GM23338 (cell line): ENCODE measurements around the gene BORCS8. TPM values are rescaled to one million over a fixed set of nuclear protein-coding genes. Genes with fewer than 3 reads are reported as not detected.

Experiments used
- ATAC-seq: fragments of 200-7000 bp; cut with Tn5 transposase; 3 replicates; pipeline ENCODE4 v1.9.1; 2020
- DNase-seq: peaks from one replicate; pipeline ENCODE4 v3.0.0-alpha.2; 2015; ENCODE audit warnings: low spot score
- H2AFZ ChIP-seq: fragments of 200-600 bp; sonication (generic); 2 replicates; pipeline ENCODE4 v1.8.0; 2016; ENCODE audit warnings: antibody characterized with exemption, mild to moderate bottlenecking, moderate library complexity
- H3F3A ChIP-seq: fragments of 200-600 bp; sonication (generic); replicated peaks from 2 replicates; pipeline ENCODE4 v1.8.0; 2017; ENCODE audit warnings: antibody characterized with exemption, mixed run types, low read depth
- H3K27ac ChIP-seq: fragments of 200-600 bp; sonication (generic); 2 replicates; pipeline ENCODE4 v1.6.1; 2016; ENCODE audit warnings: low read depth
- H3K27me3 ChIP-seq: fragments of 200-600 bp; sonication (generic); 2 replicates; pipeline ENCODE4 v1.8.0; 2016; ENCODE audit warnings: mild to moderate bottlenecking, mixed run types, moderate library complexity; ENCODE audit not compliant: insufficient read depth
- H3K36me3 ChIP-seq: fragments of 200-600 bp; sonication (generic); 2 replicates; pipeline ENCODE4 v1.8.0; 2016; ENCODE audit warnings: mild to moderate bottlenecking; ENCODE audit not compliant: insufficient read depth
- H3K4me1 ChIP-seq: fragments of 200-600 bp; sonication (generic); 2 replicates; pipeline ENCODE4 v1.8.0; 2016; ENCODE audit warnings: mild to moderate bottlenecking, moderate library complexity; ENCODE audit not compliant: insufficient read depth
- H3K4me2 ChIP-seq: fragments of 200-600 bp; sonication (generic); 2 replicates; pipeline ENCODE4 v1.7.1; 2017; ENCODE audit warnings: mixed run types
- H3K4me3 ChIP-seq: fragments of 200-600 bp; sonication (generic); 2 replicates; pipeline ENCODE4 v1.6.1; 2016; ENCODE audit warnings: mixed run types
- H3K79me2 ChIP-seq: fragments of 200-600 bp; sonication (generic); replicated peaks from 2 replicates; pipeline ENCODE4 v1.8.0; 2017; ENCODE audit warnings: mild to moderate bottlenecking; ENCODE audit not compliant: insufficient read depth
- H3K9me2 ChIP-seq: fragments of 200-600 bp; sonication (generic); 2 replicates; pipeline ENCODE4 v1.8.0; 2017; ENCODE audit not compliant: insufficient read depth
- H4K20me1 ChIP-seq: fragments of 200-600 bp; sonication (generic); replicated peaks from 2 replicates; pipeline ENCODE4 v1.8.0; 2017; ENCODE audit warnings: mild to moderate bottlenecking; ENCODE audit not compliant: insufficient read depth
- H3K27ac Mint-ChIP-seq: 2 replicates; pipeline ENCODE4 v1.8.0; 2020; ENCODE audit warnings: inconsistent platforms, mild to moderate bottlenecking, moderate library complexity, mixed read lengths
- H3K27me3 Mint-ChIP-seq: 3 replicates; pipeline ENCODE4 v1.8.0; 2022; ENCODE audit warnings: low read depth, mild to moderate bottlenecking, moderate library complexity, mixed read lengths, inconsistent platforms; ENCODE audit not compliant: insufficient read depth, poor library complexity
- H3K36me3 Mint-ChIP-seq: 3 replicates; pipeline ENCODE4 v1.8.0; 2021; ENCODE audit warnings: low read depth, mild to moderate bottlenecking, inconsistent platforms, moderate library complexity, mixed read lengths
- H3K4me1 Mint-ChIP-seq: 3 replicates; pipeline ENCODE4 v1.8.0; 2020; ENCODE audit warnings: mild to moderate bottlenecking, inconsistent platforms, mixed read lengths
- H3K4me3 Mint-ChIP-seq: 3 replicates; pipeline ENCODE4 v1.8.0; 2021; ENCODE audit warnings: moderate library complexity, mild to moderate bottlenecking, inconsistent platforms, mixed read lengths
- H3K9me3 Mint-ChIP-seq: 3 replicates; pipeline ENCODE4 v1.8.0; 2020; ENCODE audit warnings: moderate library complexity, mild to moderate bottlenecking, inconsistent platforms, mixed read lengths
- CREB1 ChIP-seq: fragments of 250-450 bp; sonication (Bioruptor Pico); IDR thresholded peaks from 2 replicates; pipeline ENCODE4 v1.5.0; 2020; ENCODE audit warnings: low read depth, mild to moderate bottlenecking, moderate library complexity
- EZH2 ChIP-seq: fragments of 200-600 bp; sonication (generic); IDR thresholded peaks from one replicate; pipeline ENCODE4 v1.8.0; 2017; ENCODE audit warnings: antibody characterized with exemption, mild to moderate bottlenecking, low read depth; ENCODE audit not compliant: unreplicated experiment
- EZH2phosphoT487 ChIP-seq: fragments of 200-600 bp; sonication (generic); IDR thresholded peaks from one replicate; pipeline ENCODE4 v1.8.1; 2018; ENCODE audit warnings: antibody characterized with exemption; ENCODE audit not compliant: unreplicated experiment
- JUNB ChIP-seq: IDR thresholded peaks from one replicate; pipeline ENCODE4 v1.6.1; 2016; ENCODE audit warnings: antibody characterized with exemption; ENCODE audit not compliant: unreplicated experiment
- NANOG ChIP-seq: IDR thresholded peaks from 2 replicates; pipeline ENCODE4 v1.6.1; 2016; ENCODE audit warnings: antibody characterized with exemption, borderline replicate concordance
- POLR2AphosphoS5 ChIP-seq: IDR thresholded peaks from 2 replicates; pipeline ENCODE4 v1.6.1; 2016; ENCODE audit warnings: antibody characterized with exemption, low read depth
- STAT1 ChIP-seq: IDR thresholded peaks from one replicate; pipeline ENCODE4 v1.6.1; 2016; ENCODE audit warnings: antibody characterized with exemption; ENCODE audit not compliant: unreplicated experiment
- ZNF114 ChIP-seq: fragments of 250-450 bp; sonication (Bioruptor Pico); IDR thresholded peaks from 2 replicates; pipeline ENCODE4 v1.5.0; 2020; ENCODE audit warnings: mild to moderate bottlenecking, moderate library complexity
- ZNF331 ChIP-seq: fragments of 250-450 bp; sonication (Bioruptor Pico); IDR thresholded peaks from 2 replicates; pipeline ENCODE4 v1.5.0; 2020; ENCODE audit warnings: low read depth, mild to moderate bottlenecking, moderate library complexity
- polyA plus RNA-seq: library from polyadenylated mRNA; unstranded; fragments of >200 nt; fragmentation: Nextera tagmentation; extraction: Ambion mirVana; gene quantifications from 2 replicates; pipeline ENCODE4 v1.2.1, GENCODE V29; 2016
- total RNA-seq: library from RNA; depleted of rRNA; stranded (reverse); fragments of >200 nt; shearing (Covaris generic); gene quantifications from 2 replicates; pipeline ENCODE4 v1.2.3, GENCODE V29; 2014
- TF ChIP-seq, protein P1 (sequence below): fragments of 250-450 bp; sonication (Bioruptor Pico); IDR thresholded peaks from 2 replicates; pipeline ENCODE4 v1.5.0; 2020; ENCODE audit warnings: mild to moderate bottlenecking, moderate library complexity
- TF ChIP-seq, protein P2 (sequence below), 2 experiments: fragments of 200-600 bp in 1 of 2; sonication (generic) in 1 of 2; conservative IDR thresholded peaks; 2 replicates each; pipeline versions ENCODE4 v1.5.1 to v1.6.1; 2016 to 2017; ENCODE audit warnings: antibody characterized with exemption in 2 of 2, low read depth in 2 of 2, mild to moderate bottlenecking in 2 of 2, moderate library complexity in 1 of 2
- TF ChIP-seq, protein P3 (sequence below): IDR thresholded peaks from 2 replicates; pipeline ENCODE4 v1.6.1; 2016; ENCODE audit warnings: antibody characterized with exemption
- TF ChIP-seq, protein P4 (sequence below): IDR thresholded peaks from one replicate; pipeline ENCODE4 v1.6.1; 2018; ENCODE audit warnings: antibody characterized with exemption; ENCODE audit not compliant: unreplicated experiment

The BORCS8 gene
- total and polyA plus RNA-seq, 2 experiments from 2014 or later = 15.1 to 18.8 TPM

DNA sequence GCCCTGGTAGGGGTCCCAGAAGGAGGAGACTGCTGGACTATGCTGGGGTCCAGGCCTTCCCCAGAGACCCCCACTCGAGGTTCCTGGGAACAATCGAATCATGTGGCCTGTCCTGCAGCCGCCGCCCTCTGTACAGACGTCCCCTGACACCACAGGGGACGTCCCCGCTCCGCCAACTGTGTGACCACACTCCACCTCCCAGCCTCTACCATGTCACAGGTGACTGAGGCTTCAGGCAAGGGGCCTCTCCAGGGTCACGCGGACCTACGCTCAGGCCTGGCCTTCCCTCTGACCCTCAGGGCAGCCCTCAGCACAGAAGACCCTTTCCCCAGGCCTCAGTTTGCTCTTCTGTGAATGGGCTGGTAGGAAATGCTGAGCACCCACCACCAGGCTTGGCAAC is 40.5 kb downstream of the BORCS8 start:
- H3K27me3 Mint-ChIP-seq = peaks cover 5% of the 10 kb centered on the region
- H3K4me3 ChIP-seq = no peak overlapping the region
- no peaks in the 10 kb centered on the region for H3K79me2 ChIP-seq
- no peak overlapping the region for H3K4me2 ChIP-seq
- H3K9me2 ChIP-seq = no peaks in the 10 kb centered on the region
- peaks cover 18% of the 10 kb centered on the region for H3K36me3 Mint-ChIP-seq
- H3K27me3 ChIP-seq = no peaks in the 10 kb centered on the region
- peaks cover 10% of the 10 kb centered on the region for H3K4me1 Mint-ChIP-seq
- DNase-seq = no peak
- H3K9me3 Mint-ChIP-seq = no peaks in the 10 kb centered on the region
- H3K27ac ChIP-seq = no peak overlapping the region
- H4K20me1 ChIP-seq = no peaks in the 10 kb centered on the region
- no peak overlapping the region for H3K4me3 Mint-ChIP-seq
- H2AFZ ChIP-seq = no peak overlapping the region
- no peaks in the 10 kb centered on the region for H3F3A ChIP-seq
- TF ChIP-seq JUNB (no peak), CREB1 (CRISPR knock-in tag) (no peak), EZH2 (no peak), NANOG (no peak), EZH2phosphoT487 (no peak), ZNF331 (CRISPR knock-in tag) (no peak), POLR2AphosphoS5 (no peak), ZNF114 (CRISPR knock-in tag) (no peak), STAT1 (no peak)
- TF ChIP-seq, protein P1, sequence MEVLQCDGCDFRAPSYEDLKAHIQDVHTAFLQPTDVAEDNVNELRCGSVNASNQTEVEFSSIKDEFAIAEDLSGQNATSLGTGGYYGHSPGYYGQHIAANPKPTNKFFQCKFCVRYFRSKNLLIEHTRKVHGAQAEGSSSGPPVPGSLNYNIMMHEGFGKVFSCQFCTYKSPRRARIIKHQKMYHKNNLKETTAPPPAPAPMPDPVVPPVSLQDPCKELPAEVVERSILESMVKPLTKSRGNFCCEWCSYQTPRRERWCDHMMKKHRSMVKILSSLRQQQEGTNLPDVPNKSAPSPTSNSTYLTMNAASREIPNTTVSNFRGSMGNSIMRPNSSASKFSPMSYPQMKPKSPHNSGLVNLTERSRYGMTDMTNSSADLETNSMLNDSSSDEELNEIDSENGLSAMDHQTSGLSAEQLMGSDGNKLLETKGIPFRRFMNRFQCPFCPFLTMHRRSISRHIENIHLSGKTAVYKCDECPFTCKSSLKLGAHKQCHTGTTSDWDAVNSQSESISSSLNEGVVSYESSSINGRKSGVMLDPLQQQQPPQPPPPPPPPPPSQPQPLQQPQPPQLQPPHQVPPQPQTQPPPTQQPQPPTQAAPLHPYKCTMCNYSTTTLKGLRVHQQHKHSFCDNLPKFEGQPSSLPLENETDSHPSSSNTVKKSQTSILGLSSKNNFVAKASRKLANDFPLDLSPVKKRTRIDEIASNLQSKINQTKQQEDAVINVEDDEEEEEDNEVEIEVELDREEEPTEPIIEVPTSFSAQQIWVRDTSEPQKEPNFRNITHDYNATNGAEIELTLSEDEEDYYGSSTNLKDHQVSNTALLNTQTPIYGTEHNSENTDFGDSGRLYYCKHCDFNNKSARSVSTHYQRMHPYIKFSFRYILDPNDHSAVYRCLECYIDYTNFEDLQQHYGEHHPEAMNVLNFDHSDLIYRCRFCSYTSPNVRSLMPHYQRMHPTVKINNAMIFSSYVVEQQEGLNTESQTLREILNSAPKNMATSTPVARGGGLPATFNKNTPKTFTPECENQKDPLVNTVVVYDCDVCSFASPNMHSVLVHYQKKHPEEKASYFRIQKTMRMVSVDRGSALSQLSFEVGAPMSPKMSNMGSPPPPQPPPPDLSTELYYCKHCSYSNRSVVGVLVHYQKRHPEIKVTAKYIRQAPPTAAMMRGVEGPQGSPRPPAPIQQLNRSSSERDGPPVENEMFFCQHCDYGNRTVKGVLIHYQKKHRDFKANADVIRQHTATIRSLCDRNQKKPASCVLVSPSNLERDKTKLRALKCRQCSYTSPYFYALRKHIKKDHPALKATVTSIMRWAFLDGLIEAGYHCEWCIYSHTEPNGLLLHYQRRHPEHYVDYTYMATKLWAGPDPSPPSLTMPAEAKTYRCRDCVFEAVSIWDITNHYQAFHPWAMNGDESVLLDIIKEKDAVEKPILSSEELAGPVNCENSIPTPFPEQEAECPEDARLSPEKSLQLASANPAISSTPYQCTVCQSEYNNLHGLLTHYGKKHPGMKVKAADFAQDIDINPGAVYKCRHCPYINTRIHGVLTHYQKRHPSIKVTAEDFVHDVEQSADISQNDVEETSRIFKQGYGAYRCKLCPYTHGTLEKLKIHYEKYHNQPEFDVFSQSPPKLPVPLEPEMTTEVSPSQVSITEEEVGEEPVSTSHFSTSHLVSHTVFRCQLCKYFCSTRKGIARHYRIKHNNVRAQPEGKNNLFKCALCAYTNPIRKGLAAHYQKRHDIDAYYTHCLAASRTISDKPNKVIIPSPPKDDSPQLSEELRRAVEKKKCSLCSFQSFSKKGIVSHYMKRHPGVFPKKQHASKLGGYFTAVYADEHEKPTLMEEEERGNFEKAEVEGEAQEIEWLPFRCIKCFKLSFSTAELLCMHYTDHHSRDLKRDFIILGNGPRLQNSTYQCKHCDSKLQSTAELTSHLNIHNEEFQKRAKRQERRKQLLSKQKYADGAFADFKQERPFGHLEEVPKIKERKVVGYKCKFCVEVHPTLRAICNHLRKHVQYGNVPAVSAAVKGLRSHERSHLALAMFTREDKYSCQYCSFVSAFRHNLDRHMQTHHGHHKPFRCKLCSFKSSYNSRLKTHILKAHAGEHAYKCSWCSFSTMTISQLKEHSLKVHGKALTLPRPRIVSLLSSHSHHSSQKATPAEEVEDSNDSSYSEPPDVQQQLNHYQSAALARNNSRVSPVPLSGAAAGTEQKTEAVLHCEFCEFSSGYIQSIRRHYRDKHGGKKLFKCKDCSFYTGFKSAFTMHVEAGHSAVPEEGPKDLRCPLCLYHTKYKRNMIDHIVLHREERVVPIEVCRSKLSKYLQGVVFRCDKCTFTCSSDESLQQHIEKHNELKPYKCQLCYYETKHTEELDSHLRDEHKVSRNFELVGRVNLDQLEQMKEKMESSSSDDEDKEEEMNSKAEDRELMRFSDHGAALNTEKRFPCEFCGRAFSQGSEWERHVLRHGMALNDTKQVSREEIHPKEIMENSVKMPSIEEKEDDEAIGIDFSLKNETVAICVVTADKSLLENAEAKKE (CRISPR knock-in tag) = no peak
- TF ChIP-seq, protein P2, sequence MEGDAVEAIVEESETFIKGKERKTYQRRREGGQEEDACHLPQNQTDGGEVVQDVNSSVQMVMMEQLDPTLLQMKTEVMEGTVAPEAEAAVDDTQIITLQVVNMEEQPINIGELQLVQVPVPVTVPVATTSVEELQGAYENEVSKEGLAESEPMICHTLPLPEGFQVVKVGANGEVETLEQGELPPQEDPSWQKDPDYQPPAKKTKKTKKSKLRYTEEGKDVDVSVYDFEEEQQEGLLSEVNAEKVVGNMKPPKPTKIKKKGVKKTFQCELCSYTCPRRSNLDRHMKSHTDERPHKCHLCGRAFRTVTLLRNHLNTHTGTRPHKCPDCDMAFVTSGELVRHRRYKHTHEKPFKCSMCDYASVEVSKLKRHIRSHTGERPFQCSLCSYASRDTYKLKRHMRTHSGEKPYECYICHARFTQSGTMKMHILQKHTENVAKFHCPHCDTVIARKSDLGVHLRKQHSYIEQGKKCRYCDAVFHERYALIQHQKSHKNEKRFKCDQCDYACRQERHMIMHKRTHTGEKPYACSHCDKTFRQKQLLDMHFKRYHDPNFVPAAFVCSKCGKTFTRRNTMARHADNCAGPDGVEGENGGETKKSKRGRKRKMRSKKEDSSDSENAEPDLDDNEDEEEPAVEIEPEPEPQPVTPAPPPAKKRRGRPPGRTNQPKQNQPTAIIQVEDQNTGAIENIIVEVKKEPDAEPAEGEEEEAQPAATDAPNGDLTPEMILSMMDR (conservative IDR thresholded peaks at IDR 0.05; ENCODE audit: low read depth in 2 of 2) = no peak
- TF ChIP-seq, protein P3, sequence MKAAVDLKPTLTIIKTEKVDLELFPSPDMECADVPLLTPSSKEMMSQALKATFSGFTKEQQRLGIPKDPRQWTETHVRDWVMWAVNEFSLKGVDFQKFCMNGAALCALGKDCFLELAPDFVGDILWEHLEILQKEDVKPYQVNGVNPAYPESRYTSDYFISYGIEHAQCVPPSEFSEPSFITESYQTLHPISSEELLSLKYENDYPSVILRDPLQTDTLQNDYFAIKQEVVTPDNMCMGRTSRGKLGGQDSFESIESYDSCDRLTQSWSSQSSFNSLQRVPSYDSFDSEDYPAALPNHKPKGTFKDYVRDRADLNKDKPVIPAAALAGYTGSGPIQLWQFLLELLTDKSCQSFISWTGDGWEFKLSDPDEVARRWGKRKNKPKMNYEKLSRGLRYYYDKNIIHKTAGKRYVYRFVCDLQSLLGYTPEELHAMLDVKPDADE = no peak
- TF ChIP-seq, protein P4, sequence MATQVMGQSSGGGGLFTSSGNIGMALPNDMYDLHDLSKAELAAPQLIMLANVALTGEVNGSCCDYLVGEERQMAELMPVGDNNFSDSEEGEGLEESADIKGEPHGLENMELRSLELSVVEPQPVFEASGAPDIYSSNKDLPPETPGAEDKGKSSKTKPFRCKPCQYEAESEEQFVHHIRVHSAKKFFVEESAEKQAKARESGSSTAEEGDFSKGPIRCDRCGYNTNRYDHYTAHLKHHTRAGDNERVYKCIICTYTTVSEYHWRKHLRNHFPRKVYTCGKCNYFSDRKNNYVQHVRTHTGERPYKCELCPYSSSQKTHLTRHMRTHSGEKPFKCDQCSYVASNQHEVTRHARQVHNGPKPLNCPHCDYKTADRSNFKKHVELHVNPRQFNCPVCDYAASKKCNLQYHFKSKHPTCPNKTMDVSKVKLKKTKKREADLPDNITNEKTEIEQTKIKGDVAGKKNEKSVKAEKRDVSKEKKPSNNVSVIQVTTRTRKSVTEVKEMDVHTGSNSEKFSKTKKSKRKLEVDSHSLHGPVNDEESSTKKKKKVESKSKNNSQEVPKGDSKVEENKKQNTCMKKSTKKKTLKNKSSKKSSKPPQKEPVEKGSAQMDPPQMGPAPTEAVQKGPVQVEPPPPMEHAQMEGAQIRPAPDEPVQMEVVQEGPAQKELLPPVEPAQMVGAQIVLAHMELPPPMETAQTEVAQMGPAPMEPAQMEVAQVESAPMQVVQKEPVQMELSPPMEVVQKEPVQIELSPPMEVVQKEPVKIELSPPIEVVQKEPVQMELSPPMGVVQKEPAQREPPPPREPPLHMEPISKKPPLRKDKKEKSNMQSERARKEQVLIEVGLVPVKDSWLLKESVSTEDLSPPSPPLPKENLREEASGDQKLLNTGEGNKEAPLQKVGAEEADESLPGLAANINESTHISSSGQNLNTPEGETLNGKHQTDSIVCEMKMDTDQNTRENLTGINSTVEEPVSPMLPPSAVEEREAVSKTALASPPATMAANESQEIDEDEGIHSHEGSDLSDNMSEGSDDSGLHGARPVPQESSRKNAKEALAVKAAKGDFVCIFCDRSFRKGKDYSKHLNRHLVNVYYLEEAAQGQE = no peak
- H3K36me3 ChIP-seq = no peaks in the 10 kb centered on the region
- H3K4me1 ChIP-seq = no peaks in the 10 kb centered on the region
- H3K27ac Mint-ChIP-seq = no peak overlapping the region
- no peak for ATAC-seq
